DMS114 treated with DMSO at 0.1 percent for 48 hours (cell line): Measurements from ENCODE around the gene ITGB5.
A peak's percentile ranks its signal among the peaks of the same experiment; 100 is the strongest.

Experiments
- DNase-seq: peaks from one replicate; lab custom pipeline; 2025; ENCODE audit not compliant: unreplicated experiment; lab: John Stamatoyannopoulos, UW

ITGB5 gene, protein sequence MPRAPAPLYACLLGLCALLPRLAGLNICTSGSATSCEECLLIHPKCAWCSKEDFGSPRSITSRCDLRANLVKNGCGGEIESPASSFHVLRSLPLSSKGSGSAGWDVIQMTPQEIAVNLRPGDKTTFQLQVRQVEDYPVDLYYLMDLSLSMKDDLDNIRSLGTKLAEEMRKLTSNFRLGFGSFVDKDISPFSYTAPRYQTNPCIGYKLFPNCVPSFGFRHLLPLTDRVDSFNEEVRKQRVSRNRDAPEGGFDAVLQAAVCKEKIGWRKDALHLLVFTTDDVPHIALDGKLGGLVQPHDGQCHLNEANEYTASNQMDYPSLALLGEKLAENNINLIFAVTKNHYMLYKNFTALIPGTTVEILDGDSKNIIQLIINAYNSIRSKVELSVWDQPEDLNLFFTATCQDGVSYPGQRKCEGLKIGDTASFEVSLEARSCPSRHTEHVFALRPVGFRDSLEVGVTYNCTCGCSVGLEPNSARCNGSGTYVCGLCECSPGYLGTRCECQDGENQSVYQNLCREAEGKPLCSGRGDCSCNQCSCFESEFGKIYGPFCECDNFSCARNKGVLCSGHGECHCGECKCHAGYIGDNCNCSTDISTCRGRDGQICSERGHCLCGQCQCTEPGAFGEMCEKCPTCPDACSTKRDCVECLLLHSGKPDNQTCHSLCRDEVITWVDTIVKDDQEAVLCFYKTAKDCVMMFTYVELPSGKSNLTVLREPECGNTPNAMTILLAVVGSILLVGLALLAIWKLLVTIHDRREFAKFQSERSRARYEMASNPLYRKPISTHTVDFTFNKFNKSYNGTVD

DNA sequence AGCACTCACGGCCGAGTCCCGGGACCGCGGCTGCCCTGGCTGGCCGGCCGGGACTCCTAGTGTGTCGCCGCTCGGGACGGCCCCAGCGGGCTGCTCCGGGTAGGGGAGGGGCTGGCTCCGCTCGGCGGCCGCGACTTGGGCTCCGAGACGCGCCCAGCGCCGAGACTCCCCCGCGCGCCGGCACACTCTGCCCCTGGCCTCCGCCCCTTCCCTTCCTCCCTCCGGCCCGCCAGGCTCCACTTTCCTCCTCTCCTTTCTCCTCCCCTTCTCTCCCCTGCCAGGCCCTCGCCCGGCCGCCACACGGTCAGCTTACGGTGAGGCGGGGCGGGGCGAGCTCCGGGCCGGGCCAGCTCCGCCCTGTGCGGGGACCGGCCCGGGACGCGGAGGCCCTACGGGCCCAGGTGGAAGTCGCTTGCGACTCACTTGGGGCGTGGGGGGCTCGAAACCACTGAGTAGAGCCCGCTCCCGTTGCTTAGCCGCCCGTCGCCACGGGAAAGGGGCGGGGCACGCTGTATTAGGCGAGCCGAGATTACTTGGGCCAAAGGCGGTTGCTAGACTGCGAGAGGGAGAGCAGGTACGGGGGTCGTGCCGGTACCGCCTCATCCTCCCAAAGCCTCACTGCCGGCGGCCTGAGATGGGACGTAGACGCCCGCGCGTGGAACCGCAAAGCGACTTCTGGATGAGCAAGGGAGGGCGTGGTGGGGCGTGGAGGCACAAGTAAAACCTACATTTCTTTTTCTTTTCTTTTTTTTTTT, at the start of gene ITGB5:
Gene ITGB5, minus strand, starts transcription at position 189 of the 755 bp plus-strand sequence. CDS start 365 bp downstream, outside the sequence.
- peak; percentile 44 for DNase-seq

GRCh38 chr3:124935794-124936542, 48.8 kb upstream of the ITGB5 start:
- no peak for DNase-seq

- DNase-seq: no peak
These were observed 48.1 kb upstream of the ITGB5 start for GRCh38 chr3:124935264-124935663.

GRCh38 chr3:124934577-124934976, 47.4 kb upstream of the ITGB5 start, which contains the start of gene MUC13:
MUC13 (minus strand) TSS chr3:124934751; CDS start chr3:124934712, 39 bp downstream.
- DNase-seq: no peak

DNA sequence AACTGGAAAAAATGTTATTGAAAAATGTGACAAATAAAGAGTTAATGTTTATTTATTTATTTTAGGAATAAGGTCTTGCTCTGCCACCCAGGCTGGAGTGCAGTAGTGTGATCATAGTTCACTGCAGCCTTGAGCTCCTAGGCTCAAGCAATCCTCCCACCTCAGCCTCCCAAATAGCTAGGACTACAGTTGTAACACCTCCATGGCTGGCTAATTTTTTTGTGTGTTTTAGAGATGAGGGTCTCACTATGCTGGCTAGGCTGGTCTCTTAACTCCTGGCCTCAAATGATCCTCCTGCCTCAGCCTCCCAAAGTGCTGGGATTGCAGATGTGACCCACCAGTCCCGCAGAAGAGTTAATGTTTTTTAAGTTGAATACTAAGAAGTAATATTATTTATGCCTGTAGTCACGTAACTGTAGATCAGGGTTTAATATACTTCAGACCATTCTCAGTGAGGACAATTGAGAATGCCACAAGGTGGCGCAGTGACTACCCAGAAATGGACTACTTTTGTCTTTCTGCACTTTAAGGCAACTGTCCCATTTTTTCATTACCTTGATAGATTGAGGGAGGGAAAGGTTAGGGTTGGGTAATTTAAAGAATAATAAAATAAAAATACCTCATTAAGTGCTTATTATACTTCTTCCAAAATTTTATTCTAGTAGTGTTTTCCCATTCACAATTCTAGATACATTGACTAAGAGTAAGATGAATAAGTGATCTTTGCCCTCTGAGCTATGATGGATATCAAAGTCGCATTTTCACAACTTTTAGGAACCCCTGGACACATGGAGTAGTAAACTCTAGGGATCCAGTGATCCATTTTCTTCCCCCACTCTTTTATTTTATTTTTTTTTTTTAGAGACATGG, 41.4 kb upstream of the ITGB5 start:
- DNase-seq: peak; percentile 44

GRCh38 chr3:124927574-124928045, 40.4 kb upstream of the ITGB5 start:
- no peak for DNase-seq

- no peak for DNase-seq
These were observed 39.4 kb upstream of the ITGB5 start for GRCh38 chr3:124926426-124927101.

GRCh38 chr3:124924741-124925140, 37.6 kb upstream of the ITGB5 start:
- DNase-seq: no peak

- no peak for DNase-seq
These were observed 36.7 kb upstream of the ITGB5 start for GRCh38 chr3:124923833-124924232.

GRCh38 chr3:124920718-124921117, 33.6 kb upstream of the ITGB5 start:
- no peak for DNase-seq

DNA sequence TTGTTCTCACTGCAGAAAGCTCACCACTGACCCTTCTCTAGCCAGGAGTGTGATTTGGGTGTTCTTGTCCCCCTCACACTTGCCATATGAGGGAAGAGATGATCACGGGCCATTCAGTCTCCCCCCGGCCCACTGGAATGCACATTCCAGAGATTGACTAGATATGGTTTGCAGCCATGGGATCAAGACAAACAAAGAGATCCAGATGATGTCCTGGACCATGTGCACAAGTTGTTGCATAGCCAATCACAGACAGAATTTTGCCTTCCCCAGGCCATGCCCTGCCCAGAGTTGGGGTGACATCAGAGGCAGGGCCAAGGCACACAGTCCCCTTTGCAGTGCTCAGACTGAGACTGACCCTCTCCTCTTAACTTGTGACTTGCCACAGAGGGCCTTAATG, 32.6 kb upstream of the ITGB5 start:
- DNase-seq: no peak

GRCh38 chr3:124918524-124918923, 31.4 kb upstream of the ITGB5 start:
- DNase-seq: no peak

GRCh38 chr3:124916837-124917409, 29.8 kb upstream of the ITGB5 start:
- DNase-seq: no peak

DNA sequence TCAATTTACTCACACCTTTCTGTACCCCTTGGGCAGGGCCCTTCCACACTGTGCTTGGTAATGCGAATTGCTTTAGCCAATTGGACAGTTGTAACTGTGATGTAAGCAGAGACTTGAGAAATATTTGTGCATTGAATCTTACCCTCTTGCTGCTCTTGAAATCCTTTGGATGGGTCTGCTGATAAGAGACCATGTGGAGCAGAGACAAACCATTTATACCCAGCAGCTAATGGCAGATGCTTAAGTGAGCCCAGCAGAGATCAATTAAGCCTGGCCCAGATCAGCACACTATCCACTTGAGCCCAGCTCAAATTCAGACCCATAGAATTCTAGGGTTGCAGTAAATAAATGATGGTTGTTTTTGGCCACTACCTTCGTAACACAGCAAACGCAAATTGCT, 28.1 kb upstream of the ITGB5 start:
- no peak for DNase-seq

DNA sequence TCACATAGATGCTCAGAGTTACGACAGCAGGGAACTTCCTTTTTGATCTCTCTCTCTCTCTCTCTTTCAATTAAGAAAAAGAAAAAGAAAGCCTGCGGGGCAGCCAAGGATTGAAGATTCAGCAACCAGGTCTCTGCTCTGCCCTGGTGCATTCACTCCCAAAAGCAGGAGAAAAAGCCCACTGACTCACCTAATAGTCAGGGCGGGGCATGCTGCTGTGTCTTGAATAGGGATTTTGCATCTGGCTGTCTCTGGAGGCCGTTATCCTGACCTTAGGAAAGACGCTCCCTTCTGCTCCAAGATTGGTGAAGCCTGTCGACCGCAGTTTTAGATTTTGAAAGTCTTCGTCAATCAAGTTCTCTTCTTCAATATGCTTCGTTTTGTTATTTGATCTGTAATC, 20.8 kb upstream of the ITGB5 start:
- no peak for DNase-seq

GRCh38 chr3:124904835-124905492, 17.8 kb upstream of the ITGB5 start:
- DNase-seq: no peak

DNA sequence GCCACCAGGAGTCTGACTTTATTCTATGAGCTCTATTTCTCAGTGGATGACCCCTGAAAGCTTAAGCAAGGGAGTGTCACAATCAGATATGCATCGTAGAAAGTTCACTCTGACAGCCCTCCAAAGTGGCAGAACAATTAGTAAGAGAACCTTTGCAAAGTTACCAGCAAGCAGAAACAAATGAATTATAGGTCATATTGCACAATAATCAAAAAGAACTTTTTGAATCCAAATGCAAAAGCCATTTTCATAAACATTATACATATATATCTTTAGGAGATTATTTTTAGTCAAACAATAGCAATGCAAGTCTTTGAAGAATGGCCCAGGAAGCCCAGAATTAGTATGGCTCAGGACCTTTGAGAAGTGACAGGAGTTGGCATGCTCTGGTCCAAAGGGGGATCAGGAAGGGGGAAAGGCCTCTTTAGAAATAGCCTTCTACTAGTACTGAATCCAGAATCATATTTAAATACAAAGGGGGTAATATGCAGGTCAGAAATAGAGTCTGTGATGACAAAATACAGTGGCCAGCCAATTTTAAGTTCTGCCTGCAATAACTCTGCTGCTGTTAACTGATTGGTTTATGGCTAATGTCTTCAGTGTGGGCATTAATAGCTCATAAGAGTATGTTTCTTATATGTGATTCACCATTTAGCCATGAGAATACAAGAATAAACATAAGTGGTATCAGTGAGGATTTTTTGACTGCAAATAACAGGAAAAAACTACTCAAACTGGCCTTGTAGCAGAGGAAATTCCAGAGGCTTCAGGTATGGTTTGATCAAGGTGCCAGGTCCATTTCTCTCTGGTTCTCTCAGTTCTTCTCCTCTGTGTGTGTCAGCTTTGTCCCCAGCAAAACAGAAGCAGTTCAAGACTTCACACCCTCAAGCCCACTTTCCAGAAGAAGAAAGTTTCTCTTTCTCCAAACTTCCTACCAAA, 17.0 kb upstream of the ITGB5 start:
- DNase-seq: no peak
